A549 (cell line): ENCODE data around the gene CTR9. TPM values are rescaled to one million over a fixed set of nuclear protein-coding genes. Genes with fewer than 3 reads are reported as not detected.

Experiments used
- ATAC-seq, 2 experiments: fragments of 200-7000 bp in 1 of 2; fragments of >200 bp in 1 of 2; cut with Nextera tagmentation in 1 of 2; cut with Tn5 transposase in 1 of 2; 3 replicates each; pipeline versions ENCODE4 v1.8.0 to v1.9.1; 2018 to 2020; ENCODE audit warnings: mild to moderate bottlenecking in 1 of 2, moderate library complexity in 1 of 2
- CTCF ChIA-PET: fragments of 300-600 bp; sonication (Branson Sonifier 250); formaldehyde crosslinking; extraction: SDS; loops from one replicate; lab custom pipeline; 2021; ENCODE audit warnings: antibody characterized with exemption, inconsistent platforms; lab: Yijun Ruan, JAX
- POLR2A ChIA-PET: fragments of 350-600 bp; formaldehyde crosslinking; extraction: SDS; loops from one replicate; lab custom pipeline; 2021; ENCODE audit warnings: antibody characterized with exemption, inconsistent platforms; lab: Yijun Ruan, JAX
- DNase-seq, 2 experiments: peaks; one replicate each; pipeline versions ENCODE4 v3.0.0 to v3.0.0-alpha.2; 2011 to 2016; ENCODE audit warnings: low read depth in 1 of 2, low spot score in 1 of 2
- FAIRE-seq: peaks from 2 replicates; lab custom pipeline; 2011; peaks lifted over from hg19 to GRCh38; lab: Jason Lieb, UNC
- H3K27ac ChIP-seq, 2 experiments: fragments of >200 bp; sonication (Bioruptor Twin); formaldehyde crosslinking; 3 replicates each; pipeline ENCODE4 v1.5.1; 2016 to 2017
- H3K4me1 ChIP-seq: fragments of >200 bp; sonication (Bioruptor Twin); formaldehyde crosslinking; 3 replicates; pipeline ENCODE4 v1.6.1; 2016
- H3K4me2 ChIP-seq: fragments of >200 bp; sonication (Bioruptor Twin); formaldehyde crosslinking; 3 replicates; pipeline ENCODE4 v1.6.1; 2016
- H3K4me3 ChIP-seq: fragments of >200 bp; sonication (Bioruptor Twin); formaldehyde crosslinking; 3 replicates; pipeline ENCODE4 v1.5.1; 2016
- H3K9me3 ChIP-seq: fragments of >200 bp; sonication (Bioruptor Twin); formaldehyde crosslinking; 3 replicates; pipeline ENCODE4 v1.6.1; 2016
- EHMT2 ChIP-seq: fragments of 200-600 bp; sonication (generic); IDR thresholded peaks from 2 replicates; pipeline ENCODE4 v1.6.1; 2016; ENCODE audit warnings: antibody characterized with exemption, low read depth, mild to moderate bottlenecking, moderate library complexity
- ESRRA ChIP-seq: fragments of 150-350 bp; IDR thresholded peaks from 2 replicates; pipeline ENCODE4 v1.6.1; 2014; ENCODE audit warnings: mild to moderate bottlenecking, low read length, borderline replicate concordance
- HOXB5 ChIP-seq: fragments of 250-450 bp; sonication (Bioruptor Pico); IDR thresholded peaks from 2 replicates; pipeline ENCODE4 v1.5.0; 2020; ENCODE audit warnings: mild to moderate bottlenecking, moderate library complexity
- KDM1A ChIP-seq: fragments of 200-600 bp; sonication (generic); IDR thresholded peaks from 2 replicates; pipeline ENCODE4 v1.6.1; 2016; ENCODE audit warnings: low read depth, mild to moderate bottlenecking
- MAZ ChIP-seq: fragments of 150-350 bp; IDR thresholded peaks from 2 replicates; pipeline ENCODE4 v1.6.1; 2014; ENCODE audit warnings: antibody characterized with exemption, low read depth, low read length, borderline replicate concordance
- NFE2L2 ChIP-seq: fragments of 150-350 bp; conservative IDR thresholded peaks from 2 replicates; pipeline ENCODE4 v1.6.1; 2014; ENCODE audit warnings: low read length
- RCOR1 ChIP-seq: fragments of 150-350 bp; IDR thresholded peaks from 2 replicates; pipeline ENCODE4 v1.6.1; 2014; ENCODE audit warnings: antibody characterized with exemption, low read length, low read depth
- WGBS: methylation state at CpG from one replicate; pipeline ENCODE4 v1.1.6; 2017; ENCODE audit errors: missing lambda C conversion rate; 5-methylcytosine and 5-hydroxymethylcytosine counted together
- polyA plus RNA-seq, 4 experiments: library from polyadenylated mRNA; depleted of rRNA in 3 of 4; stranded (reverse); fragments of >200 nt; fragmentation: RNase III in 1 of 4; extraction: RNeasy Plus Mini Kit Qiagen cat#74134 plus additional on column Dnase treatment in 1 of 4; gene quantifications; 2 replicates in 3 of 4; 3 replicates in 1 of 4; pipeline ENCODE4 v1.2.3, GENCODE V29; 2011 to 2017
- TF ChIP-seq, protein P1 (sequence below): fragments of >200 bp; sonication (Bioruptor Twin); formaldehyde crosslinking; IDR thresholded peaks from 3 replicates; pipeline ENCODE4 v1.5.1; 2016
- TF ChIP-seq, protein P2 (sequence below): fragments of 250-450 bp; sonication (Bioruptor Pico); IDR thresholded peaks from 2 replicates; pipeline ENCODE4 v1.5.0; 2021; ENCODE audit warnings: mild to moderate bottlenecking, moderate library complexity, borderline replicate concordance
- TF ChIP-seq, protein P3 (sequence below): fragments of 150-350 bp; IDR thresholded peaks from 2 replicates; pipeline ENCODE4 v1.6.1; 2014; ENCODE audit warnings: low read depth, mild to moderate bottlenecking, low read length
- TF ChIP-seq, protein P4 (sequence below): fragments of 200-600 bp; sonication (generic); IDR thresholded peaks from 2 replicates; pipeline ENCODE4 v1.6.1; 2016; ENCODE audit warnings: antibody characterized with exemption, mild to moderate bottlenecking, moderate library complexity
- TF ChIP-seq, protein P5 (sequence below): fragments of 450-650 bp; IDR thresholded peaks from 2 replicates; pipeline ENCODE4 v1.6.1; 2014; ENCODE audit warnings: antibody characterized with exemption
- TF ChIP-seq, protein P6 (sequence below): fragments of 250-450 bp; sonication (Bioruptor Pico); IDR thresholded peaks from 2 replicates; pipeline ENCODE4 v1.5.0; 2020; ENCODE audit warnings: low read depth, mild to moderate bottlenecking, moderate library complexity
- TF ChIP-seq, protein P7 (sequence below): IDR thresholded peaks from 2 replicates; pipeline ENCODE4 v1.6.1; 2012
- TF ChIP-seq, protein P8 (sequence below): IDR thresholded peaks from 2 replicates; pipeline ENCODE4 v1.6.1; 2012; ENCODE audit warnings: low read depth, borderline replicate concordance

Gene CTR9
- polyA plus RNA-seq, 2 of the 4 experiments (the other 2 are of a cell fraction): 24.8 to 35.0 TPM

DNA sequence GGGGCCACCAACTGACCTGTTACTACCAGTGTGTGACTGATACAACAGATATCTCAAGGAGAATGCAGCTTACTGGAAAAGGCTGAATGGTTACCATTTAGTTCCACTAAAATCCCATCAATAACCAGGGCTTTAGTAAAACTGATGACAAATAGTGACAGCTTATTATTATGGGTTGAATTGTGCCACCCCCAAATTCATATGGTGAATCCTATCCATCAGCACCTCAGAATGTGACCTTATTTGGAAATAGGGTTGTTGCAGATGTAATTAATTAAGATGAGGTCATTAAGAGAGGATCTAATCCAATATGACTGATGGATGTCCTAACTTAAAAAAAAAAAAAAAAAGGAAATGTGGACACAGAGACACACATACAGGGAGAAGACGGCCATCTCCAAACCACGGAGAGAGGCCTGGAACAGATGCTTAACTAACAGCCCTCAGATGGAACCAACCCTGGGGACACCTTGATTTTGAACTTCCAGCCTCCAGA lies 30.1 kb upstream of the CTR9 start (continued):
- TF ChIP-seq, protein P1, sequence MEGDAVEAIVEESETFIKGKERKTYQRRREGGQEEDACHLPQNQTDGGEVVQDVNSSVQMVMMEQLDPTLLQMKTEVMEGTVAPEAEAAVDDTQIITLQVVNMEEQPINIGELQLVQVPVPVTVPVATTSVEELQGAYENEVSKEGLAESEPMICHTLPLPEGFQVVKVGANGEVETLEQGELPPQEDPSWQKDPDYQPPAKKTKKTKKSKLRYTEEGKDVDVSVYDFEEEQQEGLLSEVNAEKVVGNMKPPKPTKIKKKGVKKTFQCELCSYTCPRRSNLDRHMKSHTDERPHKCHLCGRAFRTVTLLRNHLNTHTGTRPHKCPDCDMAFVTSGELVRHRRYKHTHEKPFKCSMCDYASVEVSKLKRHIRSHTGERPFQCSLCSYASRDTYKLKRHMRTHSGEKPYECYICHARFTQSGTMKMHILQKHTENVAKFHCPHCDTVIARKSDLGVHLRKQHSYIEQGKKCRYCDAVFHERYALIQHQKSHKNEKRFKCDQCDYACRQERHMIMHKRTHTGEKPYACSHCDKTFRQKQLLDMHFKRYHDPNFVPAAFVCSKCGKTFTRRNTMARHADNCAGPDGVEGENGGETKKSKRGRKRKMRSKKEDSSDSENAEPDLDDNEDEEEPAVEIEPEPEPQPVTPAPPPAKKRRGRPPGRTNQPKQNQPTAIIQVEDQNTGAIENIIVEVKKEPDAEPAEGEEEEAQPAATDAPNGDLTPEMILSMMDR: no peak
- TF ChIP-seq ESRRA: no peak
- TF ChIP-seq MAZ: no peak

DNA sequence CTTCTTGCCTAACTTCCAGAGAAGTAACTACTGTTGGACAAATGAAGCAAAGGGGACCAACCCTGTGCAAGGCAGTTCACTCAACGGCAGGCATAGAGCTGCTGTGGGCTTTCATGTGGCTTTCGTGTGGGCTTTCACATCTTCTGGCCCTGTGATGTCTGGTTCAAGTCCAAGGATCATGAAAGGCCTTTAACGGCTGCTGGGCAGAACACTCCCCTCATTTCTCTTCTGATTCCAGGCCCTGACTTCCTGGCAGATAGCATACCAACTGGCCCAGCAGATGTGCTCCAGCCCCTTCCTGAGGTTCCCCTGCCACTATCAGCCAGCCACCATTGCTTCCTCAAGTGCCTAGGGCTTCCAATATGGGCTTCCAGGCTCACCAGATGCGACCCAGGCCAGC lies 28.7 kb upstream of the CTR9 start:
- Histone ChIP-seq H3K4me1 (no peaks in the 10 kb centered on the region), H3K27ac (no peak overlapping the region), H3K4me2 (no peak overlapping the region), H3K9me3 (no peaks in the 10 kb centered on the region; the same call in 2 of the 3 replicates), H3K4me3 (no peak overlapping the region)
- CTCF ChIA-PET: no interaction called here
- POLR2A ChIA-PET: no interaction called here
- TF ChIP-seq, protein P2, sequence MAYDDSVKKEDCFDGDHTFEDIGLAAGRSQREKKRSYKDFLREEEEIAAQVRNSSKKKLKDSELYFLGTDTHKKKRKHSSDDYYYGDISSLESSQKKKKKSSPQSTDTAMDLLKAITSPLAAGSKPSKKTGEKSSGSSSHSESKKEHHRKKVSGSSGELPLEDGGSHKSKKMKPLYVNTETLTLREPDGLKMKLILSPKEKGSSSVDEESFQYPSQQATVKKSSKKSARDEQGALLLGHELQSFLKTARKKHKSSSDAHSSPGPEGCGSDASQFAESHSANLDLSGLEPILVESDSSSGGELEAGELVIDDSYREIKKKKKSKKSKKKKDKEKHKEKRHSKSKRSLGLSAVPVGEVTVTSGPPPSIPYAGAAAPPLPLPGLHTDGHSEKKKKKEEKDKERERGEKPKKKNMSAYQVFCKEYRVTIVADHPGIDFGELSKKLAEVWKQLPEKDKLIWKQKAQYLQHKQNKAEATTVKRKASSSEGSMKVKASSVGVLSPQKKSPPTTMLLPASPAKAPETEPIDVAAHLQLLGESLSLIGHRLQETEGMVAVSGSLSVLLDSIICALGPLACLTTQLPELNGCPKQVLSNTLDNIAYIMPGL: no peak
- TF ChIP-seq HOXB5 (CRISPR knock-in tag) (no peak), EHMT2 (no peak), KDM1A (no peak), NFE2L2 (no peak), RCOR1 (no peak)
- TF ChIP-seq, protein P3, sequence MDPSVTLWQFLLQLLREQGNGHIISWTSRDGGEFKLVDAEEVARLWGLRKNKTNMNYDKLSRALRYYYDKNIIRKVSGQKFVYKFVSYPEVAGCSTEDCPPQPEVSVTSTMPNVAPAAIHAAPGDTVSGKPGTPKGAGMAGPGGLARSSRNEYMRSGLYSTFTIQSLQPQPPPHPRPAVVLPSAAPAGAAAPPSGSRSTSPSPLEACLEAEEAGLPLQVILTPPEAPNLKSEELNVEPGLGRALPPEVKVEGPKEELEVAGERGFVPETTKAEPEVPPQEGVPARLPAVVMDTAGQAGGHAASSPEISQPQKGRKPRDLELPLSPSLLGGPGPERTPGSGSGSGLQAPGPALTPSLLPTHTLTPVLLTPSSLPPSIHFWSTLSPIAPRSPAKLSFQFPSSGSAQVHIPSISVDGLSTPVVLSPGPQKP: no peak
- TF ChIP-seq, protein P4, sequence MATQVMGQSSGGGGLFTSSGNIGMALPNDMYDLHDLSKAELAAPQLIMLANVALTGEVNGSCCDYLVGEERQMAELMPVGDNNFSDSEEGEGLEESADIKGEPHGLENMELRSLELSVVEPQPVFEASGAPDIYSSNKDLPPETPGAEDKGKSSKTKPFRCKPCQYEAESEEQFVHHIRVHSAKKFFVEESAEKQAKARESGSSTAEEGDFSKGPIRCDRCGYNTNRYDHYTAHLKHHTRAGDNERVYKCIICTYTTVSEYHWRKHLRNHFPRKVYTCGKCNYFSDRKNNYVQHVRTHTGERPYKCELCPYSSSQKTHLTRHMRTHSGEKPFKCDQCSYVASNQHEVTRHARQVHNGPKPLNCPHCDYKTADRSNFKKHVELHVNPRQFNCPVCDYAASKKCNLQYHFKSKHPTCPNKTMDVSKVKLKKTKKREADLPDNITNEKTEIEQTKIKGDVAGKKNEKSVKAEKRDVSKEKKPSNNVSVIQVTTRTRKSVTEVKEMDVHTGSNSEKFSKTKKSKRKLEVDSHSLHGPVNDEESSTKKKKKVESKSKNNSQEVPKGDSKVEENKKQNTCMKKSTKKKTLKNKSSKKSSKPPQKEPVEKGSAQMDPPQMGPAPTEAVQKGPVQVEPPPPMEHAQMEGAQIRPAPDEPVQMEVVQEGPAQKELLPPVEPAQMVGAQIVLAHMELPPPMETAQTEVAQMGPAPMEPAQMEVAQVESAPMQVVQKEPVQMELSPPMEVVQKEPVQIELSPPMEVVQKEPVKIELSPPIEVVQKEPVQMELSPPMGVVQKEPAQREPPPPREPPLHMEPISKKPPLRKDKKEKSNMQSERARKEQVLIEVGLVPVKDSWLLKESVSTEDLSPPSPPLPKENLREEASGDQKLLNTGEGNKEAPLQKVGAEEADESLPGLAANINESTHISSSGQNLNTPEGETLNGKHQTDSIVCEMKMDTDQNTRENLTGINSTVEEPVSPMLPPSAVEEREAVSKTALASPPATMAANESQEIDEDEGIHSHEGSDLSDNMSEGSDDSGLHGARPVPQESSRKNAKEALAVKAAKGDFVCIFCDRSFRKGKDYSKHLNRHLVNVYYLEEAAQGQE: no peak
- TF ChIP-seq, protein P5, sequence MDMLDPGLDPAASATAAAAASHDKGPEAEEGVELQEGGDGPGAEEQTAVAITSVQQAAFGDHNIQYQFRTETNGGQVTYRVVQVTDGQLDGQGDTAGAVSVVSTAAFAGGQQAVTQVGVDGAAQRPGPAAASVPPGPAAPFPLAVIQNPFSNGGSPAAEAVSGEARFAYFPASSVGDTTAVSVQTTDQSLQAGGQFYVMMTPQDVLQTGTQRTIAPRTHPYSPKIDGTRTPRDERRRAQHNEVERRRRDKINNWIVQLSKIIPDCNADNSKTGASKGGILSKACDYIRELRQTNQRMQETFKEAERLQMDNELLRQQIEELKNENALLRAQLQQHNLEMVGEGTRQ: no peak
- TF ChIP-seq, protein P6, sequence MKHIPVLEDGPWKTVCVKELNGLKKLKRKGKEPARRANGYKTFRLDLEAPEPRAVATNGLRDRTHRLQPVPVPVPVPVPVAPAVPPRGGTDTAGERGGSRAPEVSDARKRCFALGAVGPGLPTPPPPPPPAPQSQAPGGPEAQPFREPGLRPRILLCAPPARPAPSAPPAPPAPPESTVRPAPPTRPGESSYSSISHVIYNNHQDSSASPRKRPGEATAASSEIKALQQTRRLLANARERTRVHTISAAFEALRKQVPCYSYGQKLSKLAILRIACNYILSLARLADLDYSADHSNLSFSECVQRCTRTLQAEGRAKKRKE: no peak
- TF ChIP-seq, protein P7, sequence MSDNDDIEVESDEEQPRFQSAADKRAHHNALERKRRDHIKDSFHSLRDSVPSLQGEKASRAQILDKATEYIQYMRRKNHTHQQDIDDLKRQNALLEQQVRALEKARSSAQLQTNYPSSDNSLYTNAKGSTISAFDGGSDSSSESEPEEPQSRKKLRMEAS: no peak
- TF ChIP-seq, protein P8, sequence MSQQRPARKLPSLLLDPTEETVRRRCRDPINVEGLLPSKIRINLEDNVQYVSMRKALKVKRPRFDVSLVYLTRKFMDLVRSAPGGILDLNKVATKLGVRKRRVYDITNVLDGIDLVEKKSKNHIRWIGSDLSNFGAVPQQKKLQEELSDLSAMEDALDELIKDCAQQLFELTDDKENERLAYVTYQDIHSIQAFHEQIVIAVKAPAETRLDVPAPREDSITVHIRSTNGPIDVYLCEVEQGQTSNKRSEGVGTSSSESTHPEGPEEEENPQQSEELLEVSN: no peak
- FAIRE-seq (no peak), ATAC-seq (no peak), DNase-seq (no peak)
- 71% methylated on average over 4 of the region's 4 CpGs for WGBS
